ENCODE measurements around the gene GPD1L.
A peak's percentile ranks its signal among the peaks of the same experiment; 100 is the strongest.
"Not testable (repeated sequence)": the region's sequence is repeated elsewhere in the genome, so short reads cannot be mapped to it uniquely, and the experiment has no call there.

GPD1L gene

DNA sequence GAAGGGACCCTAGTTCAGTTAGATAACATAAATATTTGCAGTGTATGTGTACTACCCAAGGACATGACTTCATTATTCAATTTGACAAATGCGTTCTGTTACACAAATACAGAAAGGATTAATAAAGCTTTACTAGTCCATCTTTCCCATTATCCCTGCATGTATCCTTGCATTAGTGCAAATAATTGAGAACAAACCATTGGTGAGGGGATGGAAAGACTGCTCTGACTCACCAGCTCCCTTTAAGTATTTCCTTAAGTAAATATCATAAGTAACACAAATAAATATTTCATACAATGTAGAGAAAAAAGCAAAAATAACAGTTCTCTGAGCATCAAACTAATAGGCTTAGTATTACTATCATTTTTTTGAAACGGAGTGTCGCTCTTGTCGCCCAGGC lies 1.9 kb upstream of the GPD1L start:
- Histone ChIP-seq H3K27ac (no peak overlapping the region), H3K4me3 (no peak overlapping the region)

DNA sequence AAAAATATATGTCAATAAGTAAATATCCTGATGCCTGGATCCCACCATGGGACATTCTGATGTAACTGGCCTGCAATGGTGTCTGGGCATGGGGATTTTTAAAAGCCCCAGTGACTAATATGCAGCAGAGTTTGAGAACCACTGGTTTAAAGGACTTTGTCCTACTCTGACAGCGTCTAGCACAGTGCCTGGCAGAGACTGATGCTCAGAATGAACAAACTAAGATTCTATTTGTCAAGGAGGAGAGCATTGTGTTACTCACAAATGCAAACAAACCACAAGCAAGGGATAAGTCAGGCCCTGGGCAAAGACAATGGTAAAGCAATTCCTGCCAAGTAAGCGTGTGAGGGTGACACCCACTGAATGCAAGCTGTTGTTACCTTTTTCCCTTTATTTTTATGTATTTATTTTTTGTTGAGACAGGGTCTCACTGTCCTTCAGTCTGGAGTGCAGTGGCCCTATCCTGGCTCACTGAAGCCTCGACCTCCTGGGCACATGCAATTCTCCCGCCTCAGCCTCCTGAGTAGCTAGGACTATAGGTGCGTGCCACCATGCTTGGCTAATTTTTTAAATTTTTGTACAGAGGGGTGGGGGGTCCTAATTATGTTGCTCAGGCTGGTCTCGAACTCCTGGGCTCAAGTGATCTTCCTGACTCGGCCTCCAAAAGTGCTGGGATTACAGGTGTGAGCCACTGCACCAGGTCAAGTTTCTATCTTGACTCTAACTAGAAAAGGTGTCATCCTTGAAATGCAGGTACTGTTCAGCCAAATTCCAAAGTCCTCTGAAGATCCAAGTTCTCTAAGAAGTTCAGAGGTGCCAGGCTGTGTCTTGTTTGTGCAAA lies 909 bp upstream of the GPD1L start:
- peak overlapping the region in 6 of 21 experiments; percentile 38 to 89 (median 74) for H3K27ac ChIP-seq

GRCh38 chr3:32106929-32107362 lies 526 bp downstream of the GPD1L start:
- H3K27ac ChIP-seq = peak overlapping the region; percentile 11 to 89 (median 64)
- H3K4me3 ChIP-seq = peak overlapping the region; percentile 63 to 97 (median 83)

More for the DNA sequence above, 909 bp upstream of the GPD1L start:
- peak overlapping the region in 2 of 7 experiments; percentile 81 to 97 for H3K4me3 ChIP-seq

DNA sequence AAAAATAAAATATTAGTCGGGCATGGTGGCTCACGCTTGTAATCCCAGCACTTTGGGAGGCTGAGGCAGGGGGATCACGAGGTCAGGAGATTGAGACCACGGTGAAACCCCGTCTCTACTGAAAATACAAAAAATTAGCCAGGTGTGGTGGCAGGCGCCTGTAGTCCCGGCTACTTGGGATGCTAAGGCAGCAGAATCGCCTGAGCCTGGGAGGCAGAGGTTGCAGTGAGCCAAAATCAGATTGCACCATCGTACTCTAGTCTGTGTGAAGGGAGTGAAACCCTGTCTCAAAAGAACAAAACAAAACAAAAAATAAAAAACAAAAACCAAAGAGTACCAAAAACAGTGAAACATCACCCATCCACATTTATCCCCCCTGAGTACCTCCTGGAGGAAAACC lies 1.8 kb downstream of the GPD1L start:
- H3K4me3 ChIP-seq, H3K27ac ChIP-seq: not testable (repeated sequence)

DNA sequence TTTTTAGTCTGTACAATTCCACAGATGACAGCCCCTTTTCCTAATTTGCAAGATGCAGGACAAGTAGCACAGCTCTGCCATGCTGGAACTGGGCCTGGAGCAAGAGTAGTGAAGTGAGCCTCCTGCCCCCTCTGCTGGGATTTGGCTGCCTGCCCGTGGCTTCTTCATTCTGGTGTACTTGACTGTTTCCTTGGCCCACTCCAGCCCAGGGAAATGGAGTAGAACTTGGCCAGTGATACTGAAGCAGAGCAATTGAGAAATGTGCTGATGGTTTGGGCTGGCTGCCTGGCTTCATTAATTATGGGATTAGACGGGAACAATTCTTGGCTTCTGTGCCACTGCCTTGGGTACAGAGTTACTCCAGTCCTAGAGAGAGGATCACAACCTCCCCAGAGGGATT lies 2.8 kb downstream of the GPD1L start:
- Histone ChIP-seq H3K4me3 (no peak overlapping the region), H3K27ac (peak overlapping the region in 5 of 21 experiments; percentile 1 to 54 (median 11))

DNA sequence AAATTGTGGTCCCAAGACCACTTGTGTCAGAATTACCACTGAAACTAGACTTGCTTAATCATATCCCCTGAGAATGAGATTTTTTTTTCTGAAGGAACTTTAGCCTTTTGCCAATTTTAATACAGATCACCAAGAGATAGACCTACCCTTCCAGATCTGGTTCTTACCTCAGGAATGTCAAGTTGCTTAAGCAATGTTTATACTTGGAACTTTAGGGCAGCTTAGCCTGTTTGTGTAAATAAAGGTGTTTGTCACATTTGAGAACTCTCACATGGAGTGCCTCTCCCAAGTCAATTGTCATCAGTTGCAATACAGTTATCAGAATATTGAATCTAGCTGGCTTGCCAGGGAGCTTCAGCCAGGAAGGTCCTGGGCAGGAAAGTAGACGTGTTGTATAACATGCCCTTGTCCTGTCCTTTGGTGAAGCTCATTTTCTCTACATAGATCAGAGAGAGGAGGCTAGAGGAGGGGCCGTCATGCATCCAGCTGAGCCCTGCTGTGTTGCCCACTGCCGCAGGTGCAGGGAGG lies 3.9 kb downstream of the GPD1L start:
- Histone ChIP-seq H3K27ac (peak overlapping the region in 1 of 21 experiments; percentile 54), H3K4me3 (no peak overlapping the region)

DNA sequence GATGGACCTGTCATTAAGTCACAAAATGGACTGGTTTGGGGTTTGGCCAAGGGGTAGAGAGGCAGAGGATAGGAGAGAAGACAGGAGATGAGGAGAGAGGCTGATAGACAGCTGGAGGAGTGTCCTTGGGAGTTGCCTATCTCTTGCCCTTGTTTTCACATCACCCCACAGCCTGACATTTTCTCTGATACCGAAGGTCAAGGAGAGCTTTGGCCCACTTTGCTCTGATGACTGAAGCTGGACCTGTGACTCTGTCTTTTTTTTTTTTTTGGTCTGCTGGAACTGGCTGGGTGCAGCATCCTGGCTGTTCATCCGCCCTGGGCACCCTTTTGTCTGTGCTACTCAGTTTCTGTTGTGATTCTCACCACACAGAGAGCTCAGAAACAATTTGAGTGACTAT lies 5.1 kb downstream of the GPD1L start:
- H3K27ac ChIP-seq = no peak overlapping the region
- H3K4me3 ChIP-seq = no peak overlapping the region

DNA sequence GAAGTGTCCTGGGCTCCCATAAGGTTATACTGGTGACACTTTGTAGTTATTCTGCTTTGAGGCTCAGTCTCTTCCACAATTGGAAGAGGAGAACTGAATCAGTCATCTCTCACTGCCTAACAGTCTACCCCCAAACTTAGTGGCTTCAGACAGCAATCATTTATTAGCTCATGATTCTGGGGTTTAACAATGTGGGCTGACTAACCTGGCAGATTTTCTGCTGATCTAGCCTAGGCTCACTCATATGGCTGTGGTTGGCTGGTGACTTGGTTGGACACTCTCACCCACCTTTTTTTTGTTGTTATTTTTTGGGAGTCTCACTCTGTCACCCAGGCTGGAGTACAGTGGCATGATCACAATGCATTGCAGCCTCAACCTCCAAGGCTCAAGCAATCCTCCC lies 7.1 kb downstream of the GPD1L start:
- H3K4me3 ChIP-seq = no peak overlapping the region
- H3K27ac ChIP-seq = peak overlapping the region in 5 of 21 experiments; percentile 34 to 68 (median 53)

- peak overlapping the region in 5 of 21 experiments; percentile 34 to 68 (median 53) for H3K27ac ChIP-seq
- H3K4me3 ChIP-seq = peak overlapping the region in 2 of 7 experiments; percentile 0 to 6
Measured at GRCh38 chr3:32113981-32114545, 7.6 kb downstream of the GPD1L start.

- peak overlapping the region in 5 of 21 experiments; percentile 17 to 68 (median 53) for H3K27ac ChIP-seq
- H3K4me3 ChIP-seq = peak overlapping the region in 3 of 7 experiments; percentile 0 to 6 (median 3)
Measured at GRCh38 chr3:32114546-32115386, 8.3 kb downstream of the GPD1L start.

- H3K27ac ChIP-seq = no peak overlapping the region
Measured at GRCh38 chr3:32117320-32117719, 10.9 kb downstream of the GPD1L start.

DNA sequence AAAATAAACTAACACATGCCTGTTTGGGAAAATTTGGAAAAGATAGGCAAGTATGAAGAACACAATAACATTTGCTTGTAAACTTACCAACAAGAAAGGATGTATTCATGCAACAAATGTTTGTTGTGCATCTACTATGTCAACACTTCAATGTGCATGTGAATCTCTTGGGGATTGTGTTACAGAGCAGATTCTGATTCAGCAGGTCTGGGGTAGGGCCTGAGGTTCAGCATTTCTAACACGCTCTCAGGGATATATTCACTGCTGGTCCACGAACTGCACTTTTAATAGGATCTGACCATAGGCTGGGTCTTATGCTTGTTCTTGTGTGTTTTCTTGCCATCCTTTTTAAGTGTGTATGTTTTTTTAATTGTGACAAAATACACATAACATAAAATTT lies 11.8 kb downstream of the GPD1L start:
- Histone ChIP-seq H3K27ac (no peak overlapping the region), H3K4me3 (no peak overlapping the region)

More at GRCh38 chr3:32117320-32117719, 10.9 kb downstream of the GPD1L start:
- no peak overlapping the region for H3K4me3 ChIP-seq

- no peak overlapping the region for H3K4me3 ChIP-seq
- no peak overlapping the region for H3K27ac ChIP-seq
Measured at GRCh38 chr3:32120471-32120870, 14.1 kb downstream of the GPD1L start.

DNA sequence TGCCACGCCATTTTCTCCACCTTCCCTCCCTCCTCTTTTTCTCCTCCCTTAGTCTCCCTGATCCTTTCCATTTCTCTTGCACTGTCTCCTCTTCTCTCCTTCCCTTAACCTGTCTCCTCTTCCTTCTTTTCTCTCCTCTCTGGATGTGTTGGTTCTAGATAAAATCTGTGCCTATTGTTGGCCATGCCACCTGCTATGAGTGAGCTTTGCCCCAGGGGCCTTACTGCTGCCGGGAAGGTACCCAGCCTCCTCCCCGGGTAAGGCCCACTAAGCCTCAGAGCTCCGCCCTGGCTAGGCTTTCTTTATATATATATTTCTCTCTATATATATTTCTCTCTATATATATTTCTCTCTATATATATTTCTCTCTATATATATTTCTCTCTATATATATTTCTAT lies 14.7 kb downstream of the GPD1L start:
- H3K27ac ChIP-seq = no peak overlapping the region
- H3K4me3 ChIP-seq = no peak overlapping the region

DNA sequence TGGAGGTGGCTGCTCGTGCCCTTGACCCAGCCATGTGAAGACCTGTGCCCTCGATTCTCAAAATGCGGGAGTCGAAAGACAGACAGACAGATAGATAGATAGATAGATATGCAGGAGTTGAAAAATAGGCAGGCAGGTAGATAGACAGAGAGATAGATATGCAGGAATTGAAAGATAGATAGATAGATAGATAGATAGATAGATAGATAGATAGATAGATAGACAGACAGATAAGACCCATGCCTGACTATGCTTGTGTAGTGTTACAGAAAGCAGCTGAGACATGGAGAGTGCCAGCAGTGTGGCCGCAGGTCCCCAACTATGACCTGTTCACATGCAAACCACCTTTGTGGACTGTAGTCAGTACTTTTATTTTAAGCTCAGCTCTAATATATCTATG lies 17.2 kb downstream of the GPD1L start:
- Histone ChIP-seq H3K4me3 (no peak overlapping the region), H3K27ac (no peak overlapping the region)

- Histone ChIP-seq H3K27ac (no peak overlapping the region), H3K4me3 (no peak overlapping the region)
Measured at GRCh38 chr3:32125012-32125411, 18.6 kb downstream of the GPD1L start.

DNA sequence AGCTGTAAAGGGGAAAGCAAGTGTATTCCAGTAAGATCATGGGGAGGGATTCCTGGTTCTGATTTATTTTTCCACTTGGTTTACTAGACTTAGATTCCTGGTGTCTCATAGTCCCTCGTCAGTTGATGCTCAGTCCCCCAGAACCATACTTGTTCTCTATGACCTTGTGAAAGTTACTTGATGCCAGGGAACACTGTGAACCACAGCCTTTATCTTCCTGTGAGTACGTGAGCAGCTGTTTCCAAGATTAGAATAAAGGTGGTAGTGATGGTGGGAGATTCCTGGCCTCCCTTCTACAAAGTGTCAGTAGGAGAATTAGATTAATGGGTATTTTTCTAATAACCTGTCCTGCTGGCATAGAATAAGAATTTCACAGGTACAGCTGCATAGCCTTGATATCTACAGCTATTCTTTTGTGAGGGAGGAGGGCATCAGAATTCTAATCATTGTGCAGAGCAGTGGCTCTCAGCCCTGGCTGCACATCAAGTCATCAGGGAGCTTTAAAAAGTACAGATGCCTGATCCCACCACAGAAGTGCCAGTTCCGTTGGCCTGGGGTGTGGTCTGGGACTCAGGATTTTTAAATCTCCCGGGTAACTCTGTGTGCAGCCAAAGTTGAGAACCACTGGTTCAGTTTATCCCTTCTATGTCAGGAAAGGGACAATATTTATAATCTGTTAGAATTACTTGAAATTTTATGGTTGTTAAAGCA lies 20.0 kb downstream of the GPD1L start:
- H3K4me3 ChIP-seq = no peak overlapping the region
- H3K27ac ChIP-seq = no peak overlapping the region

GRCh38 chr3:32127219-32127826 lies 20.9 kb downstream of the GPD1L start:
- Histone ChIP-seq H3K27ac (no peak overlapping the region), H3K4me3 (no peak overlapping the region)

DNA sequence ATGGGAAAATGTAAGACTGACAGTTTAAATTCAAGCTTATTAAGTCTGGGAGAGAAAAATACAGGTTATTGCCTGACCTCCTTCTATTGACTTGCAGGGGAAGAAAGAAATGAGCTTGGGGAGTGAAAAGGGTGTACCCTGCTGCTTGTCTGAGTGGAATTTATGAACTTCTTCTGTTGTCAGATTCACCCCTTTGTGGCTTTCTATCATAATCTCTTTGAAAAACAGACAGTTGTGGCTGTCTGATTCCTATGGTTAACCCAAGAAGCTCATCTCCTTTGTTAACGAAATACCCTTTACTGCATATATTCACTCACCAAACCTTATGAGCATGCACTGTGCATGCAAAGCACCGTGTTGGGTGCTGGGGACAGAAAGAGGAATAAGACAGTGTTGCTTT lies 22.5 kb downstream of the GPD1L start:
- H3K4me3 ChIP-seq = no peak overlapping the region
- H3K27ac ChIP-seq = no peak overlapping the region
